Osteocyte (in vitro differentiated cells): Measurements from ENCODE around the gene CHMP4B. TPM values are rescaled to one million over a fixed set of nuclear protein-coding genes. Genes with fewer than 3 reads are reported as not detected.

Experiments
- DNase-seq: peaks from one replicate; pipeline ENCODE4 v3.0.0; 2021; ENCODE audit warnings: mixed read lengths; ENCODE audit not compliant: unreplicated experiment; ENCODE audit errors: extremely low spot score
- H3K27ac Mint-ChIP-seq: one replicate; pipeline ENCODE4 v1.8.0; 2021; ENCODE audit warnings: mild to moderate bottlenecking, mixed read lengths; ENCODE audit not compliant: unreplicated experiment
- H3K27me3 Mint-ChIP-seq: one replicate; pipeline ENCODE4 v1.8.0; 2021; ENCODE audit warnings: mixed read lengths; ENCODE audit not compliant: unreplicated experiment
- H3K36me3 Mint-ChIP-seq: one replicate; pipeline ENCODE4 v1.8.0; 2021; ENCODE audit warnings: mixed read lengths; ENCODE audit not compliant: unreplicated experiment
- H3K4me1 Mint-ChIP-seq: one replicate; pipeline ENCODE4 v1.8.0; 2021; ENCODE audit warnings: mixed read lengths; ENCODE audit not compliant: unreplicated experiment
- H3K4me3 Mint-ChIP-seq: one replicate; pipeline ENCODE4 v1.8.0; 2021; ENCODE audit warnings: mild to moderate bottlenecking, moderate library complexity, mixed read lengths; ENCODE audit not compliant: unreplicated experiment
- H3K9me3 Mint-ChIP-seq: one replicate; pipeline ENCODE4 v1.8.0; 2021; ENCODE audit warnings: mixed read lengths; ENCODE audit not compliant: unreplicated experiment
- CTCF ChIP-seq: fragments of 200-600 bp; sonication (generic); IDR thresholded peaks from 2 replicates; pipeline ENCODE4 v1.5.0; 2021; ENCODE audit warnings: antibody characterized with exemption, mild to moderate bottlenecking, moderate library complexity
- total RNA-seq: library from RNA; stranded (reverse); gene quantifications from 2 replicates; pipeline ENCODE4 v1.2.1, GENCODE V29; 2021

CHMP4B gene
- total RNA-seq, 1 donor from 2014 or later, result 92.5 TPM

GRCh38 chr20:33871362-33871761 lies 60.2 kb downstream of the CHMP4B start:
- H3K36me3 Mint-ChIP-seq, result no peaks in the 10 kb centered on the region
- peaks cover 21% of the 10 kb centered on the region for H3K27me3 Mint-ChIP-seq
- no peak overlapping the region for H3K27ac Mint-ChIP-seq
- H3K9me3 Mint-ChIP-seq, result no peaks in the 10 kb centered on the region
- no peaks in the 10 kb centered on the region for H3K4me1 Mint-ChIP-seq
- no peak overlapping the region for H3K4me3 Mint-ChIP-seq
- no peak for DNase-seq
- no peak for TF ChIP-seq CTCF

GRCh38 chr20:33874129-33874528 lies 63.0 kb downstream of the CHMP4B start:
- Mint-ChIP-seq H3K4me3 (no peak overlapping the region), H3K27me3 (peaks cover 3% of the 10 kb centered on the region), H3K27ac (no peak overlapping the region), H3K4me1 (no peaks in the 10 kb centered on the region), H3K9me3 (peaks cover 10% of the 10 kb centered on the region), H3K36me3 (no peaks in the 10 kb centered on the region)
- TF ChIP-seq CTCF, result no peak
- no peak for DNase-seq

- DNase-seq, result no peak
- no peaks in the 10 kb centered on the region for H3K36me3 Mint-ChIP-seq
- TF ChIP-seq CTCF, result no peak
- H3K27me3 Mint-ChIP-seq, result no peaks in the 10 kb centered on the region
- H3K4me1 Mint-ChIP-seq, result no peaks in the 10 kb centered on the region
- no peak overlapping the region for H3K27ac Mint-ChIP-seq
- H3K9me3 Mint-ChIP-seq, result peaks cover 10% of the 10 kb centered on the region
- no peak overlapping the region for H3K4me3 Mint-ChIP-seq
Observed at GRCh38 chr20:33875055-33875454, 63.9 kb downstream of the CHMP4B start.

- no peak for TF ChIP-seq CTCF
- Mint-ChIP-seq H3K36me3 (no peaks in the 10 kb centered on the region), H3K27me3 (no peaks in the 10 kb centered on the region), H3K4me1 (no peaks in the 10 kb centered on the region), H3K9me3 (peaks cover 14% of the 10 kb centered on the region), H3K27ac (no peak overlapping the region), H3K4me3 (no peak overlapping the region)
- DNase-seq, result no peak
Observed at GRCh38 chr20:33875534-33876026, 64.4 kb downstream of the CHMP4B start.

GRCh38 chr20:33878583-33878982 lies 67.4 kb downstream of the CHMP4B start:
- peaks cover 7% of the 10 kb centered on the region for H3K27me3 Mint-ChIP-seq
- no peak overlapping the region for H3K4me3 Mint-ChIP-seq
- no peak overlapping the region for H3K27ac Mint-ChIP-seq
- no peak for TF ChIP-seq CTCF
- H3K36me3 Mint-ChIP-seq, result no peaks in the 10 kb centered on the region
- H3K4me1 Mint-ChIP-seq, result no peaks in the 10 kb centered on the region
- H3K9me3 Mint-ChIP-seq, result peaks cover 14% of the 10 kb centered on the region
- no peak for DNase-seq
